Measurements from ENCODE around the gene OR5H1. TPM values are rescaled to one million over a fixed set of nuclear protein-coding genes. Genes with fewer than 3 reads are reported as not detected.

Gene OR5H1
- total RNA-seq, 2 experiments from 2014 or later: not detected

GRCh38 chr3:98099848-98100247 is 30.7 kb upstream of the OR5H1 start:
- ChIA-PET POLR2A (no interaction called here), CTCF (no interaction called here)
- DNase-seq (no peak), ATAC-seq (ENCODE audit: poor library complexity) (no peak)
- H3K27me3 ChIP-seq (ENCODE audit: control insufficient read depth in 1 of 2, insufficient read depth in 2 of 2, low read length in 2 of 2): peaks cover 0 to 3% of the 10 kb centered on the region in 2 experiments
- no peaks in the 10 kb centered on the region for H3K4me1 Mint-ChIP-seq (ENCODE audit: low read depth)
- no peaks in the 10 kb centered on the region for H3K4me1 ChIP-seq (ENCODE audit: insufficient read depth, low read length)
- intact Hi-C loops (cut with DNase I, micrococcal nuclease): no loop called here
- TF ChIP-seq CTCF (IDR thresholded peaks at IDR 0.05): no peak
- H3K4me3 ChIP-seq (ENCODE audit: low read length): no peak overlapping the region
- no peaks in the 10 kb centered on the region for H3K36me3 ChIP-seq (ENCODE audit: insufficient read depth, low read length)
- H3K4me3 Mint-ChIP-seq: no peak overlapping the region
- no peak overlapping the region for H3K27ac ChIP-seq (ENCODE audit: low read depth in 1 of 2, low read length in 2 of 2)
- no peaks in the 10 kb centered on the region for H3K36me3 Mint-ChIP-seq (ENCODE audit: low read depth)
- no peaks in the 10 kb centered on the region for H3K27me3 Mint-ChIP-seq
- no peak overlapping the region for H3K27ac Mint-ChIP-seq
- peaks cover 0 to 5% of the 10 kb centered on the region in 2 experiments for H3K9me3 ChIP-seq (ENCODE audit: control insufficient read depth in 1 of 2, insufficient read depth in 1 of 2, low read length in 2 of 2)
- H3K9me3 Mint-ChIP-seq: no peaks in the 10 kb centered on the region

GRCh38 chr3:98108162-98108561 is 22.4 kb upstream of the OR5H1 start:
- Histone ChIP-seq H3K9me3 (ENCODE audit: control insufficient read depth in 1 of 2, insufficient read depth in 1 of 2, low read length in 2 of 2) (peaks cover 3 to 5% of the 10 kb centered on the region in 2 experiments), H3K27me3 (ENCODE audit: control insufficient read depth in 1 of 2, insufficient read depth in 2 of 2, low read length in 2 of 2) (peaks cover 0 to 3% of the 10 kb centered on the region in 2 experiments), H3K4me3 (ENCODE audit: low read length) (no peak overlapping the region), H3K4me1 (ENCODE audit: insufficient read depth, low read length) (no peaks in the 10 kb centered on the region), H3K36me3 (ENCODE audit: insufficient read depth, low read length) (no peaks in the 10 kb centered on the region), H3K27ac (ENCODE audit: low read depth in 1 of 2, low read length in 2 of 2) (no peak overlapping the region)
- ChIA-PET CTCF (no interaction called here), POLR2A (no interaction called here)
- TF ChIP-seq CTCF (IDR thresholded peaks at IDR 0.05): no peak
- no peaks in the 10 kb centered on the region for H3K36me3 Mint-ChIP-seq (ENCODE audit: low read depth)
- no peak overlapping the region for H3K27ac Mint-ChIP-seq
- peaks cover 2% of the 10 kb centered on the region for H3K9me3 Mint-ChIP-seq
- H3K27me3 Mint-ChIP-seq: no peaks in the 10 kb centered on the region
- intact Hi-C loops (cut with DNase I, micrococcal nuclease): no loop called here
- DNase-seq: no peak
- no peaks in the 10 kb centered on the region for H3K4me1 Mint-ChIP-seq (ENCODE audit: low read depth)
- ATAC-seq (ENCODE audit: poor library complexity): no peak
- H3K4me3 Mint-ChIP-seq: no peak overlapping the region

GRCh38 chr3:98109807-98110549 is 20.5 kb upstream of the OR5H1 start:
- H3K27me3 ChIP-seq (ENCODE audit: control insufficient read depth in 1 of 2, insufficient read depth in 2 of 2, low read length in 2 of 2): no peaks in the 10 kb centered on the region
- peaks cover 5% of the 10 kb centered on the region for H3K27me3 Mint-ChIP-seq

More at GRCh38 chr3:98109807-98110549, 20.5 kb upstream of the OR5H1 start:
- intact Hi-C loops (cut with DNase I, micrococcal nuclease): no loop called here
- ChIA-PET CTCF (no interaction called here), POLR2A (no interaction called here)
- no peaks in the 10 kb centered on the region for H3K36me3 ChIP-seq (ENCODE audit: insufficient read depth, low read length)
- H3K4me3 Mint-ChIP-seq: no peak overlapping the region
- DNase-seq (no peak), ATAC-seq (ENCODE audit: poor library complexity) (no peak)
- no peaks in the 10 kb centered on the region for H3K4me1 ChIP-seq (ENCODE audit: insufficient read depth, low read length)
- no peaks in the 10 kb centered on the region for H3K36me3 Mint-ChIP-seq (ENCODE audit: low read depth)
- H3K4me1 Mint-ChIP-seq (ENCODE audit: low read depth): no peaks in the 10 kb centered on the region
- TF ChIP-seq CTCF (IDR thresholded peaks at IDR 0.05): no peak
- peaks cover 3 to 5% of the 10 kb centered on the region in 2 experiments for H3K9me3 ChIP-seq (ENCODE audit: control insufficient read depth in 1 of 2, insufficient read depth in 1 of 2, low read length in 2 of 2)
- H3K9me3 Mint-ChIP-seq: peaks cover 2% of the 10 kb centered on the region
- no peak overlapping the region for H3K27ac ChIP-seq (ENCODE audit: low read depth in 1 of 2, low read length in 2 of 2)
- H3K27ac Mint-ChIP-seq: no peak overlapping the region
- H3K4me3 ChIP-seq (ENCODE audit: low read length): no peak overlapping the region
